Measurements from ENCODE around the gene GMCL2. TPM values are rescaled to one million over a fixed set of nuclear protein-coding genes. Genes with fewer than 3 reads are reported as not detected.
A peak's percentile ranks its signal among the peaks of the same experiment; 100 is the strongest.

The GMCL2 gene
- total and polyA plus RNA-seq, 9 of the 15 experiments (the other 6 are each of a cell fraction or from before 2014, with no cell fraction given), result 0.04 TPM; not detected in 8

GRCh38 chr5:178204182-178204934, 17.2 kb upstream of the GMCL2 start, which contains the start of gene HNRNPAB (continued):
- TF ChIP-seq STAT6 (CRISPR knock-in tag; IDR thresholded peaks at IDR 0.05) (peak; percentile 84; the same call in 1 of the 2 replicates), NR4A1 (CRISPR knock-in tag; IDR thresholded peaks at IDR 0.05) (no peak), NR4A1 (tag; IDR thresholded peaks at IDR 0.05) (0 out of 2 replicates have a peak, but pooled peaks have one; percentile 28), ATF3 (IDR thresholded peaks at IDR 0.05) (no peak), ATF3 (CRISPR knock-in tag; conservative IDR thresholded peaks at IDR 0.05) (no peak), PHF8 (IDR thresholded peaks at IDR 0.05; ENCODE audit: borderline replicate concordance, low read length) (peak; percentile 99), POLR2A (conservative IDR thresholded peaks at IDR 0.05) (peak; percentile 100), ZNF253 (CRISPR knock-in tag; conservative IDR thresholded peaks at IDR 0.05) (no peak)
- TF ChIP-seq, protein P1, sequence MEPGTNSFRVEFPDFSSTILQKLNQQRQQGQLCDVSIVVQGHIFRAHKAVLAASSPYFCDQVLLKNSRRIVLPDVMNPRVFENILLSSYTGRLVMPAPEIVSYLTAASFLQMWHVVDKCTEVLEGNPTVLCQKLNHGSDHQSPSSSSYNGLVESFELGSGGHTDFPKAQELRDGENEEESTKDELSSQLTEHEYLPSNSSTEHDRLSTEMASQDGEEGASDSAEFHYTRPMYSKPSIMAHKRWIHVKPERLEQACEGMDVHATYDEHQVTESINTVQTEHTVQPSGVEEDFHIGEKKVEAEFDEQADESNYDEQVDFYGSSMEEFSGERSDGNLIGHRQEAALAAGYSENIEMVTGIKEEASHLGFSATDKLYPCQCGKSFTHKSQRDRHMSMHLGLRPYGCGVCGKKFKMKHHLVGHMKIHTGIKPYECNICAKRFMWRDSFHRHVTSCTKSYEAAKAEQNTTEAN (CRISPR knock-in tag; IDR thresholded peaks at IDR 0.05), result 0 out of 2 replicates have a peak, but pooled peaks have one; percentile 14
- TF ChIP-seq, protein P2, sequence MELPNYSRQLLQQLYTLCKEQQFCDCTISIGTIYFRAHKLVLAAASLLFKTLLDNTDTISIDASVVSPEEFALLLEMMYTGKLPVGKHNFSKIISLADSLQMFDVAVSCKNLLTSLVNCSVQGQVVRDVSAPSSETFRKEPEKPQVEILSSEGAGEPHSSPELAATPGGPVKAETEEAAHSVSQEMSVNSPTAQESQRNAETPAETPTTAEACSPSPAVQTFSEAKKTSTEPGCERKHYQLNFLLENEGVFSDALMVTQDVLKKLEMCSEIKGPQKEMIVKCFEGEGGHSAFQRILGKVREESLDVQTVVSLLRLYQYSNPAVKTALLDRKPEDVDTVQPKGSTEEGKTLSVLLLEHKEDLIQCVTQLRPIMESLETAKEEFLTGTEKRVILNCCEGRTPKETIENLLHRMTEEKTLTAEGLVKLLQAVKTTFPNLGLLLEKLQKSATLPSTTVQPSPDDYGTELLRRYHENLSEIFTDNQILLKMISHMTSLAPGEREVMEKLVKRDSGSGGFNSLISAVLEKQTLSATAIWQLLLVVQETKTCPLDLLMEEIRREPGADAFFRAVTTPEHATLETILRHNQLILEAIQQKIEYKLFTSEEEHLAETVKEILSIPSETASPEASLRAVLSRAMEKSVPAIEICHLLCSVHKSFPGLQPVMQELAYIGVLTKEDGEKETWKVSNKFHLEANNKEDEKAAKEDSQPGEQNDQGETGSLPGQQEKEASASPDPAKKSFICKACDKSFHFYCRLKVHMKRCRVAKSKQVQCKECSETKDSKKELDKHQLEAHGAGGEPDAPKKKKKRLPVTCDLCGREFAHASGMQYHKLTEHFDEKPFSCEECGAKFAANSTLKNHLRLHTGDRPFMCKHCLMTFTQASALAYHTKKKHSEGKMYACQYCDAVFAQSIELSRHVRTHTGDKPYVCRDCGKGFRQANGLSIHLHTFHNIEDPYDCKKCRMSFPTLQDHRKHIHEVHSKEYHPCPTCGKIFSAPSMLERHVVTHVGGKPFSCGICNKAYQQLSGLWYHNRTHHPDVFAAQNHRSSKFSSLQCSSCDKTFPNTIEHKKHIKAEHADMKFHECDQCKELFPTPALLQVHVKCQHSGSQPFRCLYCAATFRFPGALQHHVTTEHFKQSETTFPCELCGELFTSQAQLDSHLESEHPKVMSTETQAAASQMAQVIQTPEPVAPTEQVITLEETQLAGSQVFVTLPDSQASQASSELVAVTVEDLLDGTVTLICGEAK (IDR thresholded peaks at IDR 0.05), result no peak
- TF ChIP-seq, protein P2 (CRISPR knock-in tag; IDR thresholded peaks at IDR 0.05), result no peak

All from K562 (cell line).